ENCODE measurements around the gene PREX1.

DNA sequence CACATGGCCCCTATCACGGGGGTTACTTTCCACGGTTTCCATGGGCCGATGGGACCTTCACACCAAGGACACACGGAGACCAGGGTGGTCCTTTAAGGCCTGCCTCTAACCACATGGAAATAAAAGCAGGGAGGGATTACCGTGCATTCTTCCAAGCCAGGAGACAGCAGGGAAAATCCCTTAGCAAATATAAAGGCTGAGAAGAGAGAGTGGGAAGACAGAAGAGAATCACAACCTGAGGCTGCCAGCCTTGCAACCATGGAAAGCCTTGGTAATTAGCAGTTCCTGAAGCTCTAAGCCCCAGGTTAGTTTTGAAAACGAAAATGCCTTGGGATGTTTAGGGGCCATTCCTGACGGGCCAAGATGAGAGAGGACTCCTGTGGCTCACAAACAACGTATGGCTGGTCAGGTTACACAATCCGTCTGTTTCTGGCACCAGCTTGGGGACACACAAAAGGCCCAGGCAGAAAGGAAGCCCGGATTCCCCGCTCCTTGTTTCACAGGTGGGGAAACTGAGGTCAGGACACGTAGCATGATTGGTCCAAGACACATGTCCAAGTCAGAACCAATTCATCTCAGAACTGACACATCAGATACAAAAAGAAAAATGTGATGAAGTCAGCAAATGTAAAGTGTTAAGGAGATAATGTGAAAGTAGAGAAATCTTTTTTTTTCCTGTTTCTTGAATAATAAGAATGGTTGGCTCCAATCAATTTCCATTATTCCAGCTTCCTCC lies 2.8 kb downstream of the PREX1 start:
- TF ChIP-seq POLR2A (IDR thresholded peaks at IDR 0.05): no peak
- TF ChIP-seq, protein P1, sequence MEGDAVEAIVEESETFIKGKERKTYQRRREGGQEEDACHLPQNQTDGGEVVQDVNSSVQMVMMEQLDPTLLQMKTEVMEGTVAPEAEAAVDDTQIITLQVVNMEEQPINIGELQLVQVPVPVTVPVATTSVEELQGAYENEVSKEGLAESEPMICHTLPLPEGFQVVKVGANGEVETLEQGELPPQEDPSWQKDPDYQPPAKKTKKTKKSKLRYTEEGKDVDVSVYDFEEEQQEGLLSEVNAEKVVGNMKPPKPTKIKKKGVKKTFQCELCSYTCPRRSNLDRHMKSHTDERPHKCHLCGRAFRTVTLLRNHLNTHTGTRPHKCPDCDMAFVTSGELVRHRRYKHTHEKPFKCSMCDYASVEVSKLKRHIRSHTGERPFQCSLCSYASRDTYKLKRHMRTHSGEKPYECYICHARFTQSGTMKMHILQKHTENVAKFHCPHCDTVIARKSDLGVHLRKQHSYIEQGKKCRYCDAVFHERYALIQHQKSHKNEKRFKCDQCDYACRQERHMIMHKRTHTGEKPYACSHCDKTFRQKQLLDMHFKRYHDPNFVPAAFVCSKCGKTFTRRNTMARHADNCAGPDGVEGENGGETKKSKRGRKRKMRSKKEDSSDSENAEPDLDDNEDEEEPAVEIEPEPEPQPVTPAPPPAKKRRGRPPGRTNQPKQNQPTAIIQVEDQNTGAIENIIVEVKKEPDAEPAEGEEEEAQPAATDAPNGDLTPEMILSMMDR (IDR thresholded peaks at IDR 0.05): no peak
